Vagina (tissue), 2 donors: ENCODE data around the gene ALDOC. TPM values are rescaled to one million over a fixed set of nuclear protein-coding genes. Genes with fewer than 3 reads are reported as not detected.

ENCODE experiments used
- DNase-seq, 2 donors: peaks; one replicate each; pipeline ENCODE4 v3.0.0-alpha.2; 2017; ENCODE audit errors: extremely low spot score in 2 of 2
- H3K27ac ChIP-seq: fragments of 200-600 bp; sonication (generic); one replicate; pipeline ENCODE4 v1.5.1; 2019
- H3K27me3 ChIP-seq: fragments of 200-600 bp; sonication (generic); one replicate; pipeline ENCODE4 v1.5.1; 2019
- H3K36me3 ChIP-seq, 2 donors: fragments of 200-600 bp; sonication (generic); one replicate each; pipeline ENCODE4 v1.5.1; 2017 to 2019
- H3K4me1 ChIP-seq: fragments of 200-600 bp; sonication (generic); one replicate; pipeline ENCODE4 v1.5.1; 2019
- H3K4me3 ChIP-seq, 2 donors: fragments of 200-600 bp; sonication (generic); 1 replicate in 1 of 2; 2 replicates in 1 of 2; pipeline ENCODE4 v1.5.1; 2016 to 2019
- H3K9me3 ChIP-seq: fragments of 200-600 bp; sonication (generic); one replicate; pipeline ENCODE4 v1.5.1; 2019
- POLR2A ChIP-seq, 2 donors: fragments of 450-650 bp; IDR thresholded peaks; one replicate each; pipeline ENCODE4 v1.6.1; 2017; ENCODE audit warnings: antibody characterized with exemption in 2 of 2, mild to moderate bottlenecking in 2 of 2, moderate library complexity in 2 of 2
- POLR2AphosphoS5 ChIP-seq, 2 donors: sonication (generic); formaldehyde crosslinking; IDR thresholded peaks; one replicate each; pipeline ENCODE4 v1.9.0; 2017; ENCODE audit warnings: antibody characterized with exemption in 2 of 2, mild to moderate bottlenecking in 2 of 2, low read depth in 1 of 2; ENCODE audit not compliant: insufficient read depth in 1 of 2
- intact Hi-C: fragments of 100-400 bp; cut with DNase I; formaldehyde crosslinking; loops from one replicate; pipeline ENCODE4 v1.15.1; 2023
- total RNA-seq: library from RNA; depleted of rRNA; stranded (reverse); fragments of >200 nt; gene quantifications from one replicate; pipeline ENCODE4 v1.2.3, GENCODE V29; 2016
- TF ChIP-seq, protein P1 (sequence below), 3 experiments: fragments of 450-650 bp in 2 of 3; fragments of 200-600 bp in 1 of 3; sonication (generic) in 1 of 3; IDR thresholded peaks; one replicate each; pipeline ENCODE4 v1.5.1; 2017 to 2019; ENCODE audit warnings: antibody characterized with exemption in 3 of 3, mild to moderate bottlenecking in 2 of 3, moderate library complexity in 2 of 3

The ALDOC gene
- total RNA-seq, 1 donor from 2014 or later = 20.1 TPM

- Histone ChIP-seq H3K9me3 (no peaks in the 10 kb centered on the region), H3K36me3 (no peaks in the 10 kb centered on the region), H3K4me3 (peak within 1 kb of the TSS; percentile 57 to 67), H3K4me1 (peaks cover 22% of the 10 kb centered on the region), H3K27ac (peak within 1 kb of the TSS; percentile 96), H3K27me3 (no peaks in the 10 kb centered on the region)
- intact Hi-C loops = no loop called here
- TF ChIP-seq POLR2AphosphoS5 (IDR thresholded peaks at IDR 0.05; ENCODE audit: insufficient read depth in 1 of 2, low read depth in 1 of 2) = peak; percentile 67 to 99
- TF ChIP-seq, protein P1, sequence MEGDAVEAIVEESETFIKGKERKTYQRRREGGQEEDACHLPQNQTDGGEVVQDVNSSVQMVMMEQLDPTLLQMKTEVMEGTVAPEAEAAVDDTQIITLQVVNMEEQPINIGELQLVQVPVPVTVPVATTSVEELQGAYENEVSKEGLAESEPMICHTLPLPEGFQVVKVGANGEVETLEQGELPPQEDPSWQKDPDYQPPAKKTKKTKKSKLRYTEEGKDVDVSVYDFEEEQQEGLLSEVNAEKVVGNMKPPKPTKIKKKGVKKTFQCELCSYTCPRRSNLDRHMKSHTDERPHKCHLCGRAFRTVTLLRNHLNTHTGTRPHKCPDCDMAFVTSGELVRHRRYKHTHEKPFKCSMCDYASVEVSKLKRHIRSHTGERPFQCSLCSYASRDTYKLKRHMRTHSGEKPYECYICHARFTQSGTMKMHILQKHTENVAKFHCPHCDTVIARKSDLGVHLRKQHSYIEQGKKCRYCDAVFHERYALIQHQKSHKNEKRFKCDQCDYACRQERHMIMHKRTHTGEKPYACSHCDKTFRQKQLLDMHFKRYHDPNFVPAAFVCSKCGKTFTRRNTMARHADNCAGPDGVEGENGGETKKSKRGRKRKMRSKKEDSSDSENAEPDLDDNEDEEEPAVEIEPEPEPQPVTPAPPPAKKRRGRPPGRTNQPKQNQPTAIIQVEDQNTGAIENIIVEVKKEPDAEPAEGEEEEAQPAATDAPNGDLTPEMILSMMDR (IDR thresholded peaks at IDR 0.05) = peak in 1 of 3 experiments; percentile 14
- peak; percentile 16 to 93 for TF ChIP-seq POLR2A (IDR thresholded peaks at IDR 0.05)
- DNase-seq = peak in 1 of 2 donors; percentile 95
Measured at GRCh38 chr17:28598799-28599310, 22.2 kb upstream of the ALDOC start, which contains the start of gene SPAG5. Gene SPAG5 (minus strand): TSS chr17:28599025. CDS start chr17:28598946, 79 bp downstream.

DNA sequence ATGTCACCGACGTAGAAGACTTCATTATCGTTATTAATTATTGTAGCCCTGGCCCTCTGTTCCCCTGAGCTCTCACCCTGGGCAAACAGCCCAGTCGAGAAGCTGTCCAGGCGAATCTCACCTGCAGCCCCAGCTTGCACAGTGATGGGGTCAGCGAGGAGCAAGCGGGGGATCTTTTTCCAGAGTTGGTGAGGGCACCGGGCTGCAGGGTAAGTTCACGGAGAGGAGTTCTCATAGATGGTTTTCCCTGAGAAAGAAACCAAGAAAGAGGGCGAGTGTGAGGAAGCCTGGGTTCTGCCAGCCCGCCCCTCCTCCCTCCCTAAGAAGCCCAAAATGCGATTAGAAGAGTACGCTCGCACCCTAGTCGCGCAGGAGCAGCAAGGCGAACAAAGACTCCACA is 21.7 kb upstream of the ALDOC start:
- H3K4me1 ChIP-seq = peaks cover 22% of the 10 kb centered on the region
- no peaks in the 10 kb centered on the region for H3K27me3 ChIP-seq
- intact Hi-C loops = no loop called here
- H3K27ac ChIP-seq = peak overlapping the region; percentile 96
- H3K4me3 ChIP-seq = peak overlapping the region; percentile 57 to 67
- no peaks in the 10 kb centered on the region for H3K36me3 ChIP-seq
- no peak for DNase-seq
- TF ChIP-seq, protein P1 (IDR thresholded peaks at IDR 0.05) = no peak
- TF ChIP-seq POLR2A (IDR thresholded peaks at IDR 0.05) (no peak), POLR2AphosphoS5 (IDR thresholded peaks at IDR 0.05; ENCODE audit: insufficient read depth in 1 of 2, low read depth in 1 of 2) (no peak)
- no peaks in the 10 kb centered on the region for H3K9me3 ChIP-seq

DNA sequence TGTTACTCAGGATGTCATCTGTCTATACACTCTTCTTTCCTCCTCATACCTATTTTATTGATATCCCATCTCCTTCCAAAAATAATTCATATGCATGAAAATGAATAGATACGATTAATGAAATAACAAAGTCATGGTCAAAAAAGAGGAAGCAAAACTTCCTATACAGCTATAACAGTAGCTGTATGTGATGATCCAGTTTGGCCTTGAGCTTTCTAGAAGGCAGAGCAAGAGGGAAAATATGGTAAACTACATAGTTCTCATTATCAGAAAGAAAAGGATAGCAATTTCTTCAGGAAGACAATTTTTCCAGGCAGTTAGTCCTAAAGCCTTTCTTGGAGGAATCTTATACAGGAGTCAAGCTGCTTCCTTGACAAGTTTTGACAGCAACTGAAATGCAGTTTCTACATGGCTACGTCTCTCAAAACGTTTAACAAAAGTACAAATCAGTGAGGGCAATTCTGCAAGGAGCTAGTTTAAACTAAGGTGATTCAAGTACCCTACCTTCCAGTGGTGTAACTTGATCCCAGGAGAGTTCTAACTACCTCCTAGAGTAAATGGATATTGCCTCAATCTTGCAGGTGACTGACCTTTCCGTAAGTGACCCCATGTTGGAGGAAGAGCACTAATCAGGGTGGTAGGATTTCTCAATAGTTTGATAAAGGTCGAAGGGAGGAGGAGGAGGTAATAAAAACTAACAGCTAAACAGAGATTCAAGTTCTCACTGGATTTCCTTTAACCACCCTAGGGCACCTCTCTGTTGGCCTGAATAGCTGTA is 21.1 kb upstream of the ALDOC start:
- intact Hi-C loops = no loop called here
- no peaks in the 10 kb centered on the region for H3K27me3 ChIP-seq
- H3K9me3 ChIP-seq = no peaks in the 10 kb centered on the region
- peak overlapping the region; percentile 57 to 67 for H3K4me3 ChIP-seq
- TF ChIP-seq POLR2AphosphoS5 (IDR thresholded peaks at IDR 0.05; ENCODE audit: insufficient read depth in 1 of 2, low read depth in 1 of 2) (no peak), POLR2A (IDR thresholded peaks at IDR 0.05) (no peak)
- TF ChIP-seq, protein P1 (IDR thresholded peaks at IDR 0.05) = no peak
- no peak for DNase-seq
- H3K36me3 ChIP-seq = no peaks in the 10 kb centered on the region
- H3K27ac ChIP-seq = no peak overlapping the region
- peaks cover 22% of the 10 kb centered on the region for H3K4me1 ChIP-seq

DNA sequence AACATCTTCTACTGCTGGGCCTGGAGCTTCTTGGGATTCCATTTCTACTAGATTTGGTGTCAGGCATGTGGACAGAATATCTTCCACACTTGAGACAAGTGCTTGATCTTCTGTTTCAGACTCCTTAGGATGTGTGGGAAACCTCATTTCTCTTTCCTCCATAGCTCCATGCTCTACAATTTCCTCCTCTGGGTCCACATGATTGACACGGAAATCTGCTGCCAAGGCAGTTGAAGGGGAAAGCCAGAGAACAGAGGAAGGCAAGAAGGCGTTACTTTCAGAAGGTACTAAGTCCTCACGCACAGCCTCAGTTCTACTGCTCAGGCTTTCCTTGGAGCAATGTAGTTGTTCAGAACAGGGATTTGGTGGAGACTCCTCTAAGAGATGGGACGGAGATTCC is 15.6 kb upstream of the ALDOC start:
- TF ChIP-seq POLR2AphosphoS5 (IDR thresholded peaks at IDR 0.05; ENCODE audit: insufficient read depth in 1 of 2, low read depth in 1 of 2) (no peak), POLR2A (IDR thresholded peaks at IDR 0.05) (no peak)
- TF ChIP-seq, protein P1 (IDR thresholded peaks at IDR 0.05) = no peak
- Histone ChIP-seq H3K36me3 (no peaks in the 10 kb centered on the region), H3K4me1 (no peaks in the 10 kb centered on the region), H3K27me3 (no peaks in the 10 kb centered on the region), H3K9me3 (no peaks in the 10 kb centered on the region), H3K27ac (no peak overlapping the region), H3K4me3 (no peak overlapping the region)
- intact Hi-C loops = loop anchor here (2.0 kb wide), 1 partner anchor 35 kb away; no protein-coding TSS in a partner anchor
- DNase-seq = no peak

DNA sequence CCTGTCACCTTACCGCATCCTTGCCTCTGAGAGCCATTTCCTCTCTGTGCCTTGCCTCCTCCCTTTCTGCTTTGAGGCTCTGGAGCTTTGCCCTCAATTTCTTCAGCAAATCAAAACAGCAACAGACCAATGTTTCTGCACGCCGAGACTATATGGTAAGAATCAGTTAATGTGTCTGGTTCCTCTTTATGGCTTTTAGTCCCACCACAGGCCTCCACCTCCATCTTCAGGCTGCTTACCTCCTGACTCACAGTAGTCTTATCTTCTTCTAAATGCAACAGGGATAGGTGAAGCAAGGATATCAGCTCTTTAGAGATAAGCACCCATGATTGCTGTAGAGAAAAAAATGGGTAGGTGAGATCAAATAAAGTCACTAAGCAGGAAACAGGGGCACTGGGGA is 9.2 kb upstream of the ALDOC start:
- DNase-seq = no peak
- no peaks in the 10 kb centered on the region for H3K9me3 ChIP-seq
- H3K27me3 ChIP-seq = no peaks in the 10 kb centered on the region
- H3K4me3 ChIP-seq = no peak overlapping the region
- TF ChIP-seq POLR2AphosphoS5 (IDR thresholded peaks at IDR 0.05; ENCODE audit: insufficient read depth in 1 of 2, low read depth in 1 of 2) (no peak), POLR2A (IDR thresholded peaks at IDR 0.05) (no peak)
- TF ChIP-seq, protein P1 (IDR thresholded peaks at IDR 0.05) = no peak
- intact Hi-C loops = no loop called here
- H3K36me3 ChIP-seq = peaks cover 0 to 12% of the 10 kb centered on the region in 2 donors
- H3K4me1 ChIP-seq = no peaks in the 10 kb centered on the region
- no peak overlapping the region for H3K27ac ChIP-seq
